Activated CD8-positive, alpha-beta memory T cell treated with anti-CD3 and anti-CD28 coated beads, Interleukin-2, amount 50 U/mL, for 4 hours (primary cell): ENCODE measurements around the gene DGKQ.
"Not testable (repeated sequence)": the region's sequence is repeated elsewhere in the genome, so short reads cannot be mapped to it uniquely, and the experiment has no call there.

Experiments
- DNase-seq: peaks from one replicate; pipeline ENCODE4 v3.0.0-alpha.2; 2020

DGKQ gene

DNA sequence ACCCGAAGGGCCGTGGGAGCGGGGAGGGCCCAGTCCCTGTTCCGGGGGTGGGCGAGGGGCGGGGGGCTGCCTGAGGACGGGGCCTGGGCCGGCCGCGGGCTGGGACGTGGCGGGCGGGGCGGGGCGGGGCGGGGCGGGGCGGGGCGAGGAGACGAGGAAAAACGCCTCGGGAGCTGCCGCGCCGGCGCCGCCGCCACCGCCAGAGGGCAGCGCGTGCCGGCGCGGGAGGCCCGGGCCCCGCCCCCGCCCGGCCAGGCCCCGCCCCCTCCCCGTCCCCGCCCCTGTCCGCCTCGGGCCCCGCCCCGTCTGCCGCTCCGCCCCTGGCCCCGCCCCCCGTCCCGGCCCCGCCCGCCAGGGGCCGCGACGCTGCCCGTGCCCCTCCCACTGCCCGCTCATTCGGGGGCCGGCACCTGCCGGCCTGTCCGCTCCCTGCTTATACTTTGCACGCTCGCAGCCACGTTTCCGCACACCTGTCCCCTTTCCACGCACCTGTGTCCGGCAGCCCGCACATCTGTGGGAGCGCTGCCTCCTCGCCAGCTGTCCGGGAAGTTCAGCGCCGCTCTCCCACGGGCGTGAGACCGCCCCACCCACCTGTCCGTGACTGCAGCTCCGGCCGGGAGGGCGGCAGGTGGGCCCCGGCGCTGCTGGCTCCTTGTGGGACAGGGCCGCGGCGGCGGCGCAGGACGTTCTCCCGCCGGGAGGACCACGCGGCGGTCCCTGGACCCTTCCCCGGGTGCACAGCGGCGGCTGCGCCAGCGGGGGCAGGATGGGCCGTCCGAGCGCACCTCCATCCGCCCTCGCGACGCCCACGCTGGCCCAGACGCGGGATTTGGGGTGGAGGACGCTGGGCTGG lies 36.4 kb upstream of the DGKQ start:
- peak; percentile 74 for DNase-seq

GRCh38 chr4:1008840-1009541 lies 35.6 kb upstream of the DGKQ start:
- DNase-seq: peak; percentile 39

DNA sequence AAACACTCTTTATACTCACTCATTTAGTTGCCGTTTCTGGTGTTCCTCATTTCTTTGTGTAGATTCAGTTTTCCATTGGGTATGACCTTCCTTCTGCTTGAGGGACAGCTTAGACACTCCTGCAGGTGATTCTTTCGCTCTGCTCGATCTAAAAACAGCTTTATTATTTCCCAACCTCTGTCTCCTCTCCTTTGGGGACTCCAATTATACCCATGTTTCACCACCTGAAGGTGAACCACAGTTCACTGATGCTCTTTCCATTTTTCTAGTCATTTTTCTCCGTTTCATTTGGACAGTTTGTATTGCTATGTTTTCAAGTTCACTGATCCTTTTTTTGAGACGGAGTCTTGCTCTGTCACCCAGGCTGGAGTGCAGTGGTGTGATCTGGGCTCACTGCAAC lies 33.5 kb upstream of the DGKQ start:
- DNase-seq: no peak

GRCh38 chr4:1004557-1005485 lies 31.5 kb upstream of the DGKQ start:
- DNase-seq: no peak

DNA sequence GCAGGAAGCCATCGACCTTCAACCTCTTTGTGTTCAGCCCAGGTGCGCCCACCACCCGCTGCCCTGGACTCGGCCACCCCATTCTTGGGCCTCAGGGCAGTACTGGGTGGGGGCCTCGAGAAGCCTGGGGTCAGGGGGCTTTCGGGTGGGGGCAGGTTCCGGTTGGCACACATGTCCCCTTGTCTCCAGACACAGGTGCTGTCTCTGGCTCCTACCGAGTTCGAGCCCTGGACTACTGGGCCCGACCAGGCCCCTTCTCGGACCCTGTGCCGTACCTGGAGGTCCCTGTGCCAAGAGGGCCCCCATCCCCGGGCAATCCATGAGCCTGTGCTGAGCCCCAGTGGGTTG lies 30.7 kb upstream of the DGKQ start:
- DNase-seq: no peak

DNA sequence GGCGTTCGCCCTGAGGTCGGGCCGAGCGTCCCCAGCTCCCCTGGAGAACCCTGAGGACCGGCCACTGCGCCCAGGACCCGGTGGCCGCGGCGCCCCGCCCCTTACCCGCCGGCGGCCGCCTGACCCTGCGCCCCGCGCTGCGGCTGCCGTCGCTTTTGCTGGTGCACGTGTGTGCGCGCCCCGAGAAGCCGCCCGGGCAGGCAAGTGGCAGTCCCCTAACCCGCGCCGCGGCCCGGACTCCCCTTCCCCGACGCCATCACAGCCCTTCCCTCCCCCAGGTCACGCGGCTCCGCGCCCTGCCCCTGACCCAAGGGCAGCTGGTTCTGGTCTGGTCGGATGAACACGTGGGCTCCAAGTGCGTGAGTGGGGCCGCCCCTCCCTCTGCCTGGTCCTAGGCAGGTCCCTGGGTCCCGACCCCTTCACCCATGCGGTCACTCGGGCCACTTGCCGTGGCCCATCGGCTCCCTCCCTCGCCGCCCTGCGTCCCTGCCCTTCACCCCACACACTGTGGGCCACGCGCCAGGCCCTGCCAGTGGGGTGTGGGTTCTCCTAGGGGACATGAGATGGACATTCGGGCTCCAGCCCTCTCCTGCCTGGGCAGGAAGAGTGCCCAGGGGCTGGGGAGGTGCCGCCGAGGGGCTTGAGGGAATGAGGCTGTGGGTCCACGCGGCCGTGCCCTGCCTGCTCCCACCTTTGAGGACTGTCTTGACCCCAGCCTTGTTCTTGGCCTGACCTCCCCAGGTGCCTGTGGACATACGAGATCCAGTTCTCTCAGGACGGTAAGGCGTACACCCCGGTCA lies 30.1 kb upstream of the DGKQ start:
- no peak for DNase-seq

DNA sequence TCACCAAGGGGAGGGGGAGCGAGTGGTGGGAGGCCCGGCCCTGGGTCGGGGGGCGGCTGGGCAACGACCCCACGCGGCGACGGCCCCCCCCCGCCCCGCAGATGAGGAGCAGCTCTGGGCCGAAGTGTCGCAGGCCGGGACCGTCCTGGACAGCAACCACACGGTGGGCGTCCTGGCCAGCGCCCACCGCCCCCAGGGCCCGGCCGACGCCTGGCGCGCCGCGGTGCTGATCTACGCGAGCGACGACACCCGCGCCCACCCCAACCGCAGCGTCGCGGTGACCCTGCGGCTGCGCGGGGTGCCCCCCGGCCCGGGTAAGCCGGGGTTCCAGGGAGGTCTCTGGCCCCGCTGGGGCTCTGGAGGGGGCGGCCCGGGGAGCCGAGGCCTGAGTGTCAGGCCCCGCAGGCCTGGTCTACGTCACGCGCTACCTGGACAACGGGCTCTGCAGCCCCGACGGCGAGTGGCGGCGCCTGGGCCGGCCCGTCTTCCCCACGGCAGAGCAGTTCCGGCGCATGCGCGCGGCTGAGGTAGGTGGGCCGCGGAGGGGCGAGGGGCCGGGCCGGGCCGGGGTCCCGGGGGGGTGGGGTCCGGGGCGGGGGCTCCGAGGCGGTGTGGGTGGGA lies 29.4 kb upstream of the DGKQ start:
- DNase-seq: no peak

DNA sequence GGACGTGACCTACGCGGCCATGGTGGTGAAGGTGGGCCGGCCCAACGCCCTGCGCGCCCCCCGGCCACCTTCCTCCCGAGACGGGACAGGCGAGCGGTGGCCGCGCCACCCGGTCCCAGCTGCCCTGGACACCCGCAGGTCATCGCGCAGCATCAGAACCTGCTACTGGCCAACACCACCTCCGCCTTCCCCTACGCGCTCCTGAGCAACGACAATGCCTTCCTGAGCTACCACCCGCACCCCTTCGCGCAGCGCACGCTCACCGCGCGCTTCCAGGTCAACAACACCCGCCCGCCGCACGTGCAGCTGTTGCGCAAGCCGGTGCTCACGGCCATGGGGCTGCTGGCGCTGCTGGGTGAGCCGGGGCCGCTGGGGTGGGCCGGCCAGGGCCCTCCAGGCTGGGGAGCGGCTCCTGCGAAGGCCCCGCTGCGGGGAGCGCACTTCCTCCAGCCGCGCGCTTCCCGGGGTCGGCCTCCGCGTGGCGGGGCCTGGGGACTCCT lies 28.8 kb upstream of the DGKQ start:
- DNase-seq: no peak

GRCh38 chr4:1001561-1002130 lies 28.3 kb upstream of the DGKQ start:
- DNase-seq: no peak

- no peak for DNase-seq
Measured at GRCh38 chr4:1000686-1001260, 27.4 kb upstream of the DGKQ start.

GRCh38 chr4:999882-1000425 lies 26.6 kb upstream of the DGKQ start:
- no peak for DNase-seq

DNA sequence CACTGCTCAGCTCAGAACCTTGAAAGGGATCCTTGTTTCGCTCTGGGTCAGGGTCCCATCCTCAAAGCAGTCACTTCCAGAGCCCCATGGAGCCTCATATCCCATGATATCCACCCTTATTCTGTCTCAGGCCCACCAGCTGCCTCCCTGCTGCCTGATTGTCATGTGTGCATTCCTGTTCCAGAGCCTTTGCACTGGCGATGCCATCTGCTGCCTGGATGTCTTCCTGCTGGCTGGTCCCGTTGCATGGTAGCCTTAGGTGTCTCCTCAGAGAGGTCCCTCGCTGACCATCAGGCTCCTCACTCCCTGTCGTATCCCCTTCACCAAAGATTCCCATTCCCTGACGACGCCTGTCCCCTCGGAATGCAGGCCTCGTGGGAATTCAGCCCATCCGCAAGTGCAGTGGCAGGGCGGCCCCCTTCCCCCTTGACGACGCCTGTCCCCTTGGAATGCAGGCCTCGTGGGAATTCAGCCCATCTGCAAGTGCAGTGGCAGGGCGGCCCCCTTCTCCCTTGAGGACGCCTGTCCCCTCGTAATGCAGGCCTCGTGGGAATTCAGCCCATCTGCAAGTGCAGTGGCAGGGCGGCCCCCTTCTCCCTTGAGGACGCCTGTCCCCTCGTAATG lies 26.0 kb upstream of the DGKQ start:
- not testable (repeated sequence) for DNase-seq

GRCh38 chr4:998096-998691 lies 24.8 kb upstream of the DGKQ start:
- DNase-seq: no peak

- no peak for DNase-seq
Measured at GRCh38 chr4:997375-998071, 24.2 kb upstream of the DGKQ start.

DNA sequence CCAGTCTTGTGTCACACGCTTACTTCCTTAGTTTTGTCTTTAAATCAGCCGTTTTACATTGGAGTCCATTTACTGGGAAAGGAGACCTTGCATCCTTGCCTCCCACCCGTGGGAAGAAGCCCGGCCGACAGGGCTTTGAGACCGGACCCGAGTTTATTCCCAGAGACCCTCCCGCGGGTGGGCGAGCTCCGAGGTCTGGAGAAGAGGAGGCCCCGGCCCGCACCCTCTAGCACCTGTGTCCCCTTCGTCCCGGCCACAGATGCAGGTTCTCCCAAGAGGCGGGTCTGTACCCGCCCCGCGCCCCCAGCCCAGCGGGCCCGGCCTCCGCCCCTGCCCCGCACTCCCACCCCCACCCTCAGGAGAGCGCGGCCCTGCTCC lies 23.6 kb upstream of the DGKQ start:
- DNase-seq: no peak

GRCh38 chr4:996030-996996 lies 22.9 kb upstream of the DGKQ start:
- no peak for DNase-seq

DNA sequence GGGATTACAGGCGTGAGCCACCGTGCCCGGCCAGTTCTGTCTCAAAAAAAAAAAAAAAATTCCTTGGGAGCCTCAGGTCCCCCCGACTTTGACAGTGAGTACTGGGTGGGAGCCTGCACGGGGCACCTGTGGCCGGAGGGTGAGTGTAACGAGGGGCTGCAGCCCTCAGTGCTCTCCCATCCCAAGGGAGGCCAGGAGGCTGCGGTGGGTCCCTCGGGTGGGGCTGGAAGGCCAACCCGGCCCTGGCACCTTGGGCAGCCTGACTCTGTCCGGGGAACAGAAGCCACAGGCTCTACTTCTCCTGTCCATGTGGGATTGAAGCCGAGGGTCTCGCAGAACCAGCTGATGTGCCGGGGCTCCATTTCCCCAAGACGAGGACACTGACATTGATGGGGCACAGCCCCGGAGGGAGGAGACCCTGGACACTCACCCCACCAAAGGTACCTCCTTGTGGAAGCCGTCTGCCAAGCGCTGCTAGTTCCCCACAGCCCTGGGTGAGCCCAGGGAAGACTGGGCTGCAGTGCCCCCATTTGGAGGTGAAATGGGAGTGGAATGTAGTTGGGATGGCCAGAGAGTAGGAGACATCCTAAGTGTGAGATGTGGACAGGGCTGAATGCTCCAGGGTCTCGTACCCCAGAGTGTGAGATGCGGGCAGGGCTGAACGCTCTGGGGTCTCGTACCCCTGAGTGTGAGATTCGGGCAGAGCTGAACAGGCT lies 22.1 kb upstream of the DGKQ start:
- DNase-seq: no peak
